Right lobe of liver (tissue), 6 donors: ENCODE data around the gene PAK2. TPM values are rescaled to one million over a fixed set of nuclear protein-coding genes. Genes with fewer than 3 reads are reported as not detected.

ENCODE experiments used
- ATAC-seq, 4 donors: fragments of 200-7000 bp; cut with Tn5 transposase; one replicate each; pipeline ENCODE4 v1.9.1; 2020; ENCODE audit warnings: mild to moderate bottlenecking in 4 of 4, moderate library complexity in 4 of 4
- DNase-seq, 3 donors: peaks; one replicate each; pipeline ENCODE4 v3.0.0-alpha.2; 2020
- H3K27ac ChIP-seq, 3 donors: fragments of 200-600 bp; one replicate each; pipeline ENCODE4 v1.8.0; 2022
- H3K27me3 ChIP-seq, 2 donors: fragments of 200-600 bp; one replicate each; pipeline ENCODE4 v1.8.0; 2022
- H3K36me3 ChIP-seq, 4 donors: fragments of 200-600 bp; sonication (generic) in 1 of 4; one replicate each; pipeline versions ENCODE4 v1.5.1 to v1.8.0; 2017 to 2022; ENCODE audit warnings: control low read depth in 1 of 4
- H3K4me1 ChIP-seq, 4 donors: fragments of 200-600 bp; sonication (generic) in 1 of 4; one replicate each; pipeline versions ENCODE4 v1.5.1 to v1.8.0; 2017 to 2022; ENCODE audit warnings: control low read depth in 1 of 4
- H3K4me3 ChIP-seq, 3 donors: fragments of 200-600 bp; one replicate each; pipeline ENCODE4 v1.8.0; 2022
- H3K9me3 ChIP-seq, 4 donors: fragments of 200-600 bp; sonication (generic) in 1 of 4; one replicate each; pipeline versions ENCODE4 v1.5.1 to v1.8.0; 2017 to 2022; ENCODE audit warnings: control low read depth in 1 of 4
- POLR2A ChIP-seq: fragments of 450-650 bp; IDR thresholded peaks from one replicate; pipeline ENCODE4 v1.6.1; 2017; ENCODE audit warnings: antibody characterized with exemption, mild to moderate bottlenecking
- WGBS: methylation state at CpG from one replicate; pipeline ENCODE4 v1.1.6; 2018; ENCODE audit warnings: low coverage, low lambda C conversion rate; ENCODE audit not compliant: insufficient coverage; ENCODE audit errors: missing lambda C conversion rate; 5-methylcytosine and 5-hydroxymethylcytosine counted together
- intact Hi-C, 2 donors: fragments of 100-400 bp; cut with DNase I; formaldehyde crosslinking; loops; one replicate each; pipeline versions ENCODE4 v1.11.2 to v1.14.1; 2022
- total RNA-seq, 6 experiments: library from RNA; depleted of rRNA in 2 of 6; stranded (reverse); fragments of >200 nt in 2 of 6; fragmentation: NEBNext Ultra II Directional in 3 of 6; extraction: Animal tissue kit (Norgen Biotek cat#: 25700) in 3 of 6; gene quantifications; one replicate each; pipeline versions ENCODE4 v1.1.0 to v1.2.4, GENCODE V29; 2016 to 2023
- TF ChIP-seq, protein P1 (sequence below), 4 donors: fragments of 200-600 bp in 3 of 4; fragments of 450-650 bp in 1 of 4; IDR thresholded peaks; one replicate each; pipeline versions ENCODE4 v1.5.1 to v1.8.0; 2016 to 2022; ENCODE audit warnings: antibody characterized with exemption in 4 of 4, mild to moderate bottlenecking in 2 of 4
- donor health status: DM: no; HTN: yes; CAD: no.
- donor health status: DM: no; HTN: no; CAD: no.
- donor health status: DM: no; HTN: no; CAD: no.
- donor health status: DM: no; HTN: yes; CAD: no.
- donor health status: DM: no; HTN: yes; CAD: no.

PAK2 gene
- total RNA-seq, 6 experiments from 2014 or later, result 35.7 to 59.6 (median 42.0) TPM

DNA sequence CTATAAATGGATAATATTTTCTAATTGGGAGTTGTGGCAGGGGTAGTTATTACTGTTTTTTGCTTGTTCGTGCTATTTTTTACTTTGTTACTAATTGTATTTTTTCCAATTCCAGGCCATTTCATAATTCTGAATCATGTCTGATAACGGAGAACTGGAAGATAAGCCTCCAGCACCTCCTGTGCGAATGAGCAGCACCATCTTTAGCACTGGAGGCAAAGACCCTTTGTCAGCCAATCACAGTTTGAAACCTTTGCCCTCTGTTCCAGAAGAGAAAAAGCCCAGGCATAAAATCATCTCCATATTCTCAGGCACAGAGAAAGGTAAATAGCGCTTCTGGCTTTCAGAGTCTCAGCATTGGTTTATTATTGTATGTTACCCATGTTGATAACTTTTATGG lies 42.9 kb downstream of the PAK2 start:
- no peaks in the 10 kb centered on the region for H3K27me3 ChIP-seq
- peaks cover 0 to 5% (median 2%) of the 10 kb centered on the region in 4 donors for H3K4me1 ChIP-seq
- peaks cover 0 to 14% (median 8%) of the 10 kb centered on the region in 4 donors for H3K36me3 ChIP-seq
- TF ChIP-seq, protein P1, sequence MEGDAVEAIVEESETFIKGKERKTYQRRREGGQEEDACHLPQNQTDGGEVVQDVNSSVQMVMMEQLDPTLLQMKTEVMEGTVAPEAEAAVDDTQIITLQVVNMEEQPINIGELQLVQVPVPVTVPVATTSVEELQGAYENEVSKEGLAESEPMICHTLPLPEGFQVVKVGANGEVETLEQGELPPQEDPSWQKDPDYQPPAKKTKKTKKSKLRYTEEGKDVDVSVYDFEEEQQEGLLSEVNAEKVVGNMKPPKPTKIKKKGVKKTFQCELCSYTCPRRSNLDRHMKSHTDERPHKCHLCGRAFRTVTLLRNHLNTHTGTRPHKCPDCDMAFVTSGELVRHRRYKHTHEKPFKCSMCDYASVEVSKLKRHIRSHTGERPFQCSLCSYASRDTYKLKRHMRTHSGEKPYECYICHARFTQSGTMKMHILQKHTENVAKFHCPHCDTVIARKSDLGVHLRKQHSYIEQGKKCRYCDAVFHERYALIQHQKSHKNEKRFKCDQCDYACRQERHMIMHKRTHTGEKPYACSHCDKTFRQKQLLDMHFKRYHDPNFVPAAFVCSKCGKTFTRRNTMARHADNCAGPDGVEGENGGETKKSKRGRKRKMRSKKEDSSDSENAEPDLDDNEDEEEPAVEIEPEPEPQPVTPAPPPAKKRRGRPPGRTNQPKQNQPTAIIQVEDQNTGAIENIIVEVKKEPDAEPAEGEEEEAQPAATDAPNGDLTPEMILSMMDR (IDR thresholded peaks at IDR 0.05), result no peak
- TF ChIP-seq POLR2A, result no peak
- intact Hi-C loops, result no loop called here
- 88% methylated on average over 4 of the region's 4 CpGs for WGBS
- H3K4me3 ChIP-seq, result no peak overlapping the region
- no peak overlapping the region for H3K27ac ChIP-seq
- no peak for DNase-seq
- H3K9me3 ChIP-seq, result no peaks in the 10 kb centered on the region
- ATAC-seq, result no peak

DNA sequence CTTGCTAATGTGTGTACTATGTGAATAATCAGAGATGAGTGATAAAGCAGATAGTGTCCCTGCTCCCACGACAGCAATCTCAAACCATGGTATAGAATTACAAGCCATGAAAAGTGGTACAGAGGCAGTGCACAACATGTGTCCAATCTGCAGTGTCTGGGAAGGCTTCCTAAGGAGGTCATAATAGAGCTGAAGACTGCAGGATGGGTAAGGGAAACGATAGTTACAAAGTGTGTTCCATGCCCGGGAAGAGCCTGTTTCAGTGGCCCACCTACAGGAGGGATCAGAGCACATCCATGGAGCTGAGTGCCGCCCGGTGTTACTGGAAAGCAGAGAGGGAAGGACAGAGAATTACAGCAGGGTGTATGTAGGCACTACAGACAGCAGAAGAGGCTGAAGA lies 48.9 kb downstream of the PAK2 start:
- TF ChIP-seq POLR2A, result no peak
- TF ChIP-seq, protein P1 (IDR thresholded peaks at IDR 0.05), result no peak
- intact Hi-C loops, result no loop called here
- peaks cover 0 to 25% (median 4%) of the 10 kb centered on the region in 4 donors for H3K4me1 ChIP-seq
- no peak overlapping the region for H3K4me3 ChIP-seq
- 92% methylated on average over 5 of the region's 5 CpGs for WGBS
- no peaks in the 10 kb centered on the region for H3K9me3 ChIP-seq
- DNase-seq (no peak), ATAC-seq (no peak)
- no peaks in the 10 kb centered on the region for H3K27me3 ChIP-seq
- H3K27ac ChIP-seq, result no peak overlapping the region
- peaks cover 0 to 5% (median 1%) of the 10 kb centered on the region in 4 donors for H3K36me3 ChIP-seq

DNA sequence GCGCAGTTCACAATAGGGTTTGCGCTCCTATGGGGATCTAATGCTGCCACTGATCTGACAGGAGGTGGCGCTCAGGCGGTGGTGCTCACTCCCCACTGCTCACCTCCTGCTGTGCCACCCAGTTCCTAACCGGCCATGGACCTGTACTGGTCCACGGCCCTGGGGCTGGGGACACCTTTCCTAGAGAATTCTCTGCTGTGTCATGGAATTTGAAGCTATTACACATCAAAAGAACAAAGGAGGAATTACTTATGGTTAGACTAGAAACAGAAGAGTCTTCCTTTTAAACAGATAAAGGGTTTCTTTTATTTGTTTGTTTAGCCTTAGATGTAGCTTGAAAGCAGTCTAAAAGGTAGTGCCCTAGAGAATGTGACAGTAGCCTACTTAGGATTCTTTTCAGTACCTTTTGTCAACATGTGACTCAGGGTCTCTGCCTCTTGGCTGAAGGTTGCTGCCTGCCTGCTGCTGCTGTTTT lies 50.3 kb downstream of the PAK2 start:
- intact Hi-C loops, result no loop called here
- Histone ChIP-seq H3K27ac (no peak overlapping the region), H3K4me3 (no peak overlapping the region), H3K9me3 (no peaks in the 10 kb centered on the region), H3K27me3 (no peaks in the 10 kb centered on the region), H3K4me1 (peaks cover 0 to 25% (median 4%) of the 10 kb centered on the region in 4 donors), H3K36me3 (peaks cover 0 to 2% (median 0%) of the 10 kb centered on the region in 4 donors)
- WGBS, result 97% methylated on average over 3 of the region's 6 CpGs
- DNase-seq (no peak), ATAC-seq (no peak)
- TF ChIP-seq, protein P1 (IDR thresholded peaks at IDR 0.05), result no peak
- TF ChIP-seq POLR2A, result no peak

DNA sequence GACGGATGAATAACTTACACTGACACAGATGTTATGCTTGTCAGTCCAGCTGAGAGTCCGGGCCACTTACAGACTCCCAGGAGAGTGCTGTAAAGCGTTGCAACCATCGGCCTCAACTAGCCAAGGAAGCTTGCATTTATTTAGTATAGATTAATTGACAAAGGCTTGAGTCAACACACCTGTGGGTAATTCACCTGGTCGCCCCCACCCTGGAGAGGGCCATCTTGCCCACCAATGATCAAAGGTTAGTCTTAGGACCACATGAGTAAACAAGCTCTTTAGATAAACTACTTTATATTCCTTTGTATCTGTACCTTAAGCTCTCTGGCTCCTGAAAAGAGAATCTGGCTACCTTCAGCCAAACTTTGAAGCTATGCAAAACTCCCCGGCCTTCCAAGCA lies 51.0 kb downstream of the PAK2 start:
- WGBS, result 100% methylated on average over 2 of the region's 6 CpGs
- Histone ChIP-seq H3K4me3 (no peak overlapping the region), H3K9me3 (no peaks in the 10 kb centered on the region), H3K27me3 (no peaks in the 10 kb centered on the region), H3K4me1 (peaks cover 0 to 25% (median 4%) of the 10 kb centered on the region in 4 donors), H3K36me3 (peaks cover 0 to 2% (median 0%) of the 10 kb centered on the region in 4 donors), H3K27ac (no peak overlapping the region)
- TF ChIP-seq, protein P1 (IDR thresholded peaks at IDR 0.05), result no peak
- no peak for TF ChIP-seq POLR2A
- ATAC-seq, result no peak
- no peak for DNase-seq
- intact Hi-C loops, result no loop called here

DNA sequence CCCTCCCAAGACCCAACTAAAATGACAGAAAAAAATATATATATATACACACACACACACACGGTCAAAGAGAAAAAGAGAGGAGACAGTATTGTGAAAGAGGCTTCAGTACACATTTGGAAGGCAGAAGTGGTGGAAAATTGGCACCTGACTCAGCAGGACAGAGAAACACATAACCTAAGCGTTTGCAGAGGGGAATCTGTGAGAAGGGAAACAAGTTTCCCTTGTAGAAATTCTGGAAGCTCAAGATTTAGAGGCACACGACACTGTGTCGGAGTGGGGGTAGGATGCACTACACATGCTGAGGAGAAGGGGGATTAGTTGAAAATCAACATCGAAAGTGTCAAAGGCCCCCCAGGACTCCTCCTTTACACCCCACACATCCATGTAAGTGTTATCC lies 53.1 kb downstream of the PAK2 start:
- WGBS, result 49% methylated on average over 5 of the region's 5 CpGs
- H3K4me1 ChIP-seq, result peaks cover 0 to 18% (median under 1%) of the 10 kb centered on the region in 4 donors
- H3K36me3 ChIP-seq, result peaks cover 0 to 2% (median 0%) of the 10 kb centered on the region in 4 donors
- no peak overlapping the region for H3K27ac ChIP-seq
- no peaks in the 10 kb centered on the region for H3K27me3 ChIP-seq
- no peak overlapping the region for H3K4me3 ChIP-seq
- H3K9me3 ChIP-seq, result no peaks in the 10 kb centered on the region
- intact Hi-C loops, result no loop called here
- peak; percentile 77 to 95 (median 79) for ATAC-seq
- peak in 1 of 3 donors; percentile 65 for DNase-seq
- TF ChIP-seq POLR2A, result no peak
- TF ChIP-seq, protein P1 (IDR thresholded peaks at IDR 0.05), result no peak
